Stomach (tissue), 9 donors: Measurements from ENCODE around the gene INSYN2B. TPM values are rescaled to one million over a fixed set of nuclear protein-coding genes. Genes with fewer than 3 reads are reported as not detected.

Experiments used
- DNase-seq, 2 donors: peaks; one replicate each; pipeline versions ENCODE4 v3.0.0 to v3.0.0-alpha.2; 2013 to 2019
- H3K27ac ChIP-seq, 5 donors: fragments of 200-600 bp in 4 of 5; sonication (generic) in 4 of 5; one replicate each; pipeline ENCODE4 v1.5.1; 2013 to 2019; ENCODE audit warnings: mild to moderate bottlenecking in 1 of 5, moderate library complexity in 1 of 5
- H3K27me3 ChIP-seq, 3 donors: fragments of 200-600 bp; sonication (generic); one replicate each; pipeline ENCODE4 v1.5.1; 2017 to 2019; ENCODE audit warnings: mixed run types in 1 of 3
- H3K36me3 ChIP-seq, 4 donors: fragments of 200-600 bp; sonication (generic); 1 replicate in 3 of 4; 2 replicates in 1 of 4; pipeline ENCODE4 v1.5.1; 2016 to 2019
- H3K4me1 ChIP-seq, 4 donors: fragments of 200-600 bp; sonication (generic); one replicate each; pipeline ENCODE4 v1.5.1; 2016 to 2019
- H3K4me3 ChIP-seq, 4 donors: fragments of 200-600 bp; sonication (generic) in 3 of 4; one replicate each; pipeline ENCODE4 v1.5.1; 2016 to 2019; ENCODE audit warnings: mild to moderate bottlenecking in 1 of 4
- H3K9me3 ChIP-seq, 4 donors: fragments of 200-600 bp; sonication (generic); one replicate each; pipeline ENCODE4 v1.5.1; 2016 to 2019
- CTCF ChIP-seq, 7 experiments: fragments of 450-650 bp in 4 of 7; fragments of 200-600 bp in 3 of 7; sonication (generic) in 3 of 7; IDR thresholded peaks; one replicate each; pipeline ENCODE4 v1.5.1; 2016 to 2019; ENCODE audit warnings: antibody characterized with exemption in 7 of 7, control low read depth in 2 of 7, mild to moderate bottlenecking in 1 of 7
- EP300 ChIP-seq: sonication (generic); formaldehyde crosslinking; IDR thresholded peaks from one replicate; pipeline ENCODE4 v1.6.1; 2017; ENCODE audit warnings: antibody characterized with exemption
- POLR2A ChIP-seq, 4 donors: fragments of 450-650 bp; IDR thresholded peaks; one replicate each; pipeline ENCODE4 v1.6.1; 2016; ENCODE audit warnings: antibody characterized with exemption in 4 of 4, control low read depth in 2 of 4, mild to moderate bottlenecking in 1 of 4, moderate library complexity in 1 of 4
- POLR2AphosphoS5 ChIP-seq, 3 donors: sonication (generic); formaldehyde crosslinking; IDR thresholded peaks; one replicate each; pipeline ENCODE4 v1.6.1; 2016; ENCODE audit warnings: antibody characterized with exemption in 3 of 3
- WGBS, 5 donors: extraction: QIAGEN DNeasy Blood & Tissue Kit in 3 of 5; methylation state at CpG; one replicate each; pipeline versions ENCODE4 v1.1.5 to v1.1.7; 2013 to 2018; 5-methylcytosine and 5-hydroxymethylcytosine counted together
- intact Hi-C: fragments of 100-400 bp; cut with DNase I; formaldehyde crosslinking; loops from one replicate; pipeline ENCODE4 v1.15.1; 2023; ENCODE audit warnings: low total_unique reads
- polyA plus RNA-seq, 3 donors: library from polyadenylated mRNA; stranded (reverse); fragments of 200-250 nt; gene quantifications; one replicate each; pipeline ENCODE4 v1.2.3, GENCODE V29; 2013
- total RNA-seq, 5 donors: library from RNA; depleted of rRNA; stranded (reverse); fragments of >200 nt; gene quantifications; one replicate each; pipeline versions ENCODE4 v1.1.0 to v1.2.3, GENCODE V29; 2014 to 2016
- donor health status: healthy with polysubstance abuse.
- donor health status: Bipolar disorder and iron deficiency.
- donor health status: healthy.

INSYN2B gene
- total and polyA plus RNA-seq, 8 donors, result 0.18 to 0.19 TPM; not detected in 6

DNA sequence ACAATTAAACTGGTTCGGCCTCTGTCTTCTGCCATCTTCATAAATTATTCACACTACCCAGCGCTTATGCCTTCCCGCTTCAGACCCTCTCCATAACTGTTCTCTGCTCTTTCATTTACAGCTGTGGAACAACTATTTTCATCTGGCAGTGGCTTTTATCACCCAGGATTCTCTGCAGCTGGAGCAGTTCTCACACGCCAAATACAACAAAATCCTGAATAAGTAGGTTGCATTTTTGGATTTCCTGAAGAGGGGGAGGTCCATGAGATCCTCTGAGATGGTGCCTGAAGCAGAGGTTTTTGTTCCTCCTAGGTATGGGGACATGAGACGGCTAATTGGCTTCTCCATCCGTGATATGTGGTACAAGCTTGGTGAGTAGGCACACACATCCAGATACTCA, 28.1 kb upstream of the INSYN2B start:
- H3K4me1 ChIP-seq, result no peaks in the 10 kb centered on the region
- H3K4me3 ChIP-seq, result no peak overlapping the region
- peaks cover 0 to 6% (median 0%) of the 10 kb centered on the region in 4 donors for H3K36me3 ChIP-seq
- 71 to 95% (median 86%) methylated on average over 6 of the region's 6 CpGs for WGBS, 5 donors
- no peak for TF ChIP-seq CTCF (IDR thresholded peaks at IDR 0.05)
- TF ChIP-seq POLR2AphosphoS5 (IDR thresholded peaks at IDR 0.05), result no peak
- no peak for TF ChIP-seq POLR2A (IDR thresholded peaks at IDR 0.05)
- no peak for TF ChIP-seq EP300
- no peaks in the 10 kb centered on the region for H3K9me3 ChIP-seq
- no peak overlapping the region for H3K27ac ChIP-seq
- no peak for DNase-seq
- H3K27me3 ChIP-seq, result no peaks in the 10 kb centered on the region
- intact Hi-C loops, result no loop called here

DNA sequence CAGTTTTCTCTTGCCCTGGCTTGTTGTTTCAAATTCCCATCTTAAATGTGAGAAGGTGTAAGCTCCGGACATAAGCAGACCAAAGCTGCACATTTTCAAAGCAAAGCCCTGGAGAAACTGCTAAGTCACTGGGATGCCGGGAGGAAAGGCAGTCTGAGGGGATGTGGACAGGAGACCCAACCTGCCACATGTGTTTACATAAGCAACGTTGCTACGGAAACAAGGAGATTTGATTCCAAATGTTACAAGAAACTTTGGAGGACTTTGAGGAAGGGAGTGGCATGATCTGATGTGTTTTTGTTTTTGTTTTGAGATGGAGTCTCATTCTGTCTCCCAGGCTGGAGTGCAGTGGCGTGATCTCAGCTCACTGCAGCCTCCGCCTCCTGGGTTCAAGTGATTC, 25.7 kb upstream of the INSYN2B start:
- 45 to 61% (median 51%) methylated on average over 6 of the region's 6 CpGs for WGBS, 5 donors
- intact Hi-C loops, result no loop called here
- no peaks in the 10 kb centered on the region for H3K27me3 ChIP-seq
- H3K4me1 ChIP-seq, result no peaks in the 10 kb centered on the region
- H3K4me3 ChIP-seq, result no peak overlapping the region
- no peak for DNase-seq
- no peaks in the 10 kb centered on the region for H3K9me3 ChIP-seq
- H3K36me3 ChIP-seq, result peaks cover 0 to 6% (median 0%) of the 10 kb centered on the region in 4 donors
- TF ChIP-seq POLR2A (IDR thresholded peaks at IDR 0.05), result no peak
- TF ChIP-seq POLR2AphosphoS5 (IDR thresholded peaks at IDR 0.05), result no peak
- no peak for TF ChIP-seq EP300
- TF ChIP-seq CTCF (IDR thresholded peaks at IDR 0.05), result no peak
- H3K27ac ChIP-seq, result no peak overlapping the region

DNA sequence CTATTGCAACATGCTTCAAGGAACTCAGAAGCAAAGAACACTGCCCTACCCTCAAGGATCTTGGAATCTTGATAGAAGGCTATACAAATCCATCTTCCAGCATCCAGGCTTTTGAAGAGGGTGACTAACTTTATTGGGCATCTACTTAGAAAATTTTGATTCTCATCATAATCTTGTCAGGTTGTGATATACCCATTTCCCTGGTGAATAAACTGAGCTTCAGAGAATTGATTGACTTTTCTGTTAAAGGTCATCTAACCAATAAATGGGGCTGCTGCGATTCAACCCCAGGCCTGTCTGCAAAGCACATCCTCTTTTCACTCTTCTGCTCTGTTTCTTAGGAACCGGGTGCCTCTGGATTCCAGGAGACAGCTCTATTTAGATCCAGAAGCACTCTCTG, 19.9 kb upstream of the INSYN2B start:
- no peaks in the 10 kb centered on the region for H3K27me3 ChIP-seq
- H3K4me3 ChIP-seq, result no peak overlapping the region
- no peak overlapping the region for H3K27ac ChIP-seq
- no peaks in the 10 kb centered on the region for H3K9me3 ChIP-seq
- H3K36me3 ChIP-seq, result no peaks in the 10 kb centered on the region
- no peak for DNase-seq
- no peak for TF ChIP-seq EP300
- TF ChIP-seq CTCF (IDR thresholded peaks at IDR 0.05), result no peak
- TF ChIP-seq POLR2AphosphoS5 (IDR thresholded peaks at IDR 0.05), result no peak
- no peak for TF ChIP-seq POLR2A (IDR thresholded peaks at IDR 0.05)
- H3K4me1 ChIP-seq, result no peaks in the 10 kb centered on the region
- WGBS, 5 donors, result 88 to 96% (median 92%) methylated on average over 2 of the region's 2 CpGs
- intact Hi-C loops, result no loop called here

DNA sequence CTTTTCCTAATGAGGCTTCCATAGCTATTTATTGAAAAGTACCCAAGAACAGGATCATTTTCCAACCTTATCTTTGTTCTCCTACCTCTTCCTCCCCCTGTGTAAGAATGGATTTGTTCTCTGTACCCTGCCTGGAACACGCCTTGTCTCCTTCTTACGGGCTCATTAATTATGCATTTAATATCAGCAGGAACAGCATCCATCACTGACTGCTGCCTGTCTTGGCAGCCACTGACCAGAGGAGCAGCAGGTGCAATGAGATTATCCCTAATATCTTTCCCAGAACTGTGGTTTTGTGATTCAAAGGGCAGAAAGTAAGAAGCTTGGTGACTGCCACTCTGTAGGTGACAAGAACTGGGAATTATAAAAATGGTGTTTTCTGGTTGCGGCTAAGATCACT, 19.3 kb upstream of the INSYN2B start:
- Histone ChIP-seq H3K9me3 (no peaks in the 10 kb centered on the region), H3K36me3 (no peaks in the 10 kb centered on the region), H3K27me3 (no peaks in the 10 kb centered on the region), H3K4me3 (no peak overlapping the region), H3K27ac (no peak overlapping the region), H3K4me1 (no peaks in the 10 kb centered on the region)
- TF ChIP-seq POLR2A (IDR thresholded peaks at IDR 0.05) (no peak), EP300 (no peak), POLR2AphosphoS5 (IDR thresholded peaks at IDR 0.05) (no peak), CTCF (IDR thresholded peaks at IDR 0.05) (no peak)
- intact Hi-C loops, result no loop called here
- 74 to 93% (median 83%) methylated on average over 3 of the region's 3 CpGs for WGBS, 5 donors
- no peak for DNase-seq
